Endothelial cell of umbilical vein (primary cell): Measurements from ENCODE around the gene AP1B1. TPM values are rescaled to one million over a fixed set of nuclear protein-coding genes. Genes with fewer than 3 reads are reported as not detected.

Experiments used
- BruUV-seq: library from RNA; stranded (reverse); fragments of 400-500 nt; replicated peaks from 2 replicates; lab custom pipeline; 2021; lab: Mats Ljungman, UMichigan
- CTCF ChIA-PET: fragments of 300-600, 350-600 bp; sonication (Branson Sonifier 250); formaldehyde crosslinking; loops from one replicate; lab custom pipeline; 2021; ENCODE audit warnings: antibody characterized with exemption, inconsistent platforms; lab: Charles Lee
- POLR2A ChIA-PET: fragments of 300-600, 350-600 bp; sonication (Branson Sonifier 250); formaldehyde crosslinking; loops from one replicate; lab custom pipeline; 2021; ENCODE audit warnings: antibody characterized with exemption, inconsistent platforms; lab: Charles Lee
- DNase-seq: peaks from one replicate; pipeline ENCODE4 v3.0.0-alpha.2; 2011; ENCODE audit warnings: low read depth, low spot score
- FAIRE-seq: peaks from 2 replicates; lab custom pipeline; 2011; peaks lifted over from hg19 to GRCh38; lab: Jason Lieb, UNC
- H2AFZ ChIP-seq: 2 replicates; pipeline ENCODE4 v1.6.0; 2012; ENCODE audit warnings: low read depth, low read length, control low read depth, inconsistent platforms
- H3K27ac ChIP-seq: 2 replicates; pipeline ENCODE4 v1.5.1; 2011; ENCODE audit warnings: low read depth, mild to moderate bottlenecking, control low read depth, low read length, moderate library complexity; ENCODE audit not compliant: insufficient read depth
- H3K27me3 ChIP-seq, 2 experiments: 2 replicates each; pipeline versions ENCODE4 v1.6.0 to v1.6.1; 2011; ENCODE audit warnings: low read length in 2 of 2, mixed read lengths in 1 of 2; ENCODE audit not compliant: control insufficient read depth in 2 of 2, insufficient read depth in 2 of 2
- H3K36me3 ChIP-seq, 2 experiments: 2 replicates in 1 of 2; 3 replicates in 1 of 2; pipeline ENCODE4 v1.5.1; 2011; ENCODE audit warnings: low read length in 2 of 2, mild to moderate bottlenecking in 1 of 2, moderate library complexity in 1 of 2; ENCODE audit not compliant: control insufficient read depth in 2 of 2, insufficient read depth in 2 of 2; ENCODE audit errors: extremely low read depth in 1 of 2
- H3K4me1 ChIP-seq: 3 replicates; pipeline ENCODE4 v1.5.1; 2011; ENCODE audit warnings: mild to moderate bottlenecking, low read length; ENCODE audit not compliant: control insufficient read depth, insufficient read depth; ENCODE audit errors: extremely low read depth
- H3K4me2 ChIP-seq: 2 replicates; pipeline ENCODE4 v1.6.1; 2011; ENCODE audit warnings: low read length, control low read depth, mixed read lengths; ENCODE audit not compliant: insufficient read depth
- H3K4me3 ChIP-seq, 3 experiments: fragments of 200-600 bp in 1 of 3; sonication (generic), shearing (Covaris generic) in 1 of 3; replicated peaks in 1 of 3; 2 replicates each; pipeline ENCODE4 v1.5.1; 2011 to 2016; ENCODE audit warnings: control low read depth in 3 of 3, low read length in 3 of 3, mild to moderate bottlenecking in 2 of 3, inconsistent platforms in 1 of 3, low read depth in 1 of 3, moderate library complexity in 1 of 3; ENCODE audit not compliant: insufficient read depth in 1 of 3
- H3K79me2 ChIP-seq: 2 replicates; pipeline ENCODE4 v1.6.0; 2012; ENCODE audit warnings: low read length, inconsistent platforms; ENCODE audit not compliant: control insufficient read depth, insufficient read depth
- H3K9ac ChIP-seq: replicated peaks from 2 replicates; pipeline ENCODE3; 2011; ENCODE audit warnings: low read length, control low read depth; ENCODE audit not compliant: insufficient read depth; ENCODE audit errors: extremely low read depth
- H3K9me1 ChIP-seq: replicated peaks from 3 replicates; pipeline ENCODE4 v1.6.0; 2011; ENCODE audit warnings: mild to moderate bottlenecking, low read length; ENCODE audit not compliant: control insufficient read depth, insufficient read depth; ENCODE audit errors: extremely low read depth
- H3K9me3 ChIP-seq: replicated peaks from 2 replicates; pipeline ENCODE4 v1.5.1; 2012; ENCODE audit warnings: low read length, inconsistent platforms; ENCODE audit not compliant: control insufficient read depth, insufficient read depth
- H4K20me1 ChIP-seq: replicated peaks from 2 replicates; pipeline ENCODE3; 2011; ENCODE audit warnings: mild to moderate bottlenecking, low read length; ENCODE audit not compliant: control insufficient read depth, insufficient read depth; ENCODE audit errors: extremely low read depth
- EZH2 ChIP-seq: IDR thresholded peaks from 2 replicates; pipeline ENCODE4 v1.6.1; 2012; ENCODE audit warnings: borderline replicate concordance, low read depth, mild to moderate bottlenecking, moderate library complexity, low read length, inconsistent platforms; ENCODE audit not compliant: severe bottlenecking
- FOS ChIP-seq: IDR thresholded peaks from 2 replicates; pipeline ENCODE4 v1.6.1; 2011; ENCODE audit warnings: mild to moderate bottlenecking, low read length, moderate library complexity, borderline replicate concordance; ENCODE audit not compliant: insufficient read depth
- GATA2 ChIP-seq: IDR thresholded peaks from 2 replicates; pipeline ENCODE4 v1.7.0; 2011; ENCODE audit warnings: low read depth, mild to moderate bottlenecking, moderate library complexity, mixed read lengths, low read length; ENCODE audit not compliant: insufficient read length, insufficient read depth
- JUN ChIP-seq: IDR thresholded peaks from 2 replicates; pipeline ENCODE4 v1.6.1; 2011; ENCODE audit warnings: borderline replicate concordance, low read depth; ENCODE audit not compliant: insufficient read length, insufficient read depth
- MYC ChIP-seq: IDR thresholded peaks from one replicate; pipeline ENCODE4 v1.6.1; 2011; ENCODE audit warnings: mild to moderate bottlenecking, low read depth, low read length
- POLR2A ChIP-seq: IDR thresholded peaks from 2 replicates; pipeline ENCODE4 v1.6.1; 2012; ENCODE audit warnings: low read depth, mild to moderate bottlenecking, control low read depth, low read length
- POLR2AphosphoS5 ChIP-seq: IDR thresholded peaks from 2 replicates; pipeline ENCODE4 v1.6.1; 2012; ENCODE audit warnings: low read depth, mild to moderate bottlenecking, control low read depth, low read length, moderate library complexity; ENCODE audit not compliant: insufficient read depth
- dilution Hi-C: fragments of 300-500 bp; cut with MboI; formaldehyde crosslinking; loops from one replicate; pipeline ENCODE4 v1.15.0; 2019; ENCODE audit warnings: low sequenced_read_pairs; ENCODE audit not compliant: extremely low pct_ligation_motif_present
- intact Hi-C: fragments of 100-400 bp; cut with micrococcal nuclease; formaldehyde crosslinking; loops from one replicate; pipeline ENCODE4 v1.10.0; 2022
- polyA plus RNA-seq, 4 experiments: library from polyadenylated mRNA; depleted of rRNA in 3 of 4; stranded (reverse) in 3 of 4; unstranded in 1 of 4; fragments of >200 nt; gene quantifications; 2 replicates each; pipeline versions ENCODE4 v1.2.1 to v1.2.3, GENCODE V29; 2011 to 2012; ENCODE audit warnings: missing spikeins in 1 of 4
- total RNA-seq: library from RNA; stranded (reverse); gene quantifications from 2 replicates; pipeline ENCODE4 v1.2.3, GENCODE V29; 2021
- TF ChIP-seq, protein P1 (sequence below), 2 donors: IDR thresholded peaks; 1 replicate in 1 of 2; 2 replicates in 1 of 2; pipeline ENCODE4 v1.5.1; 2011; ENCODE audit warnings: low read length in 2 of 2, mild to moderate bottlenecking in 2 of 2, moderate library complexity in 2 of 2, control low read depth in 1 of 2, inconsistent platforms in 1 of 2, low read depth in 1 of 2; ENCODE audit not compliant: insufficient read depth in 1 of 2; ENCODE audit errors: extremely low read depth in 1 of 2
- TF ChIP-seq, protein P2 (sequence below): IDR thresholded peaks from 2 replicates; pipeline ENCODE4 v1.6.1; 2011; ENCODE audit not compliant: insufficient read depth, insufficient read length

Gene AP1B1
- total and polyA plus RNA-seq, 2 donors (not counting 3 experiments of a cell fraction or from before 2014, with no cell fraction given) = 107 to 131 TPM

- Histone ChIP-seq H3K9me3 (no peaks in the 10 kb centered on the region), H3K9ac (no peak overlapping the region), H3K9me1 (no peaks in the 10 kb centered on the region), H3K27me3 (no peaks in the 10 kb centered on the region), H3K4me2 (no peak overlapping the region), H3K27ac (no peak overlapping the region), H4K20me1 (no peaks in the 10 kb centered on the region), H2AFZ (no peak overlapping the region), H3K36me3 (peaks cover 2 to 7% of the 10 kb centered on the region in 2 experiments), H3K4me1 (peaks cover 24% of the 10 kb centered on the region), H3K4me3 (no peak overlapping the region), H3K79me2 (peaks cover 32% of the 10 kb centered on the region)
- no TSS peak for BruUV-seq
- intact Hi-C loops (no loop called here), dilution Hi-C loops (no loop called here)
- CTCF ChIA-PET = interaction anchor here (1.7 kb wide), 1 partner anchor 11 kb away, joined by 7 read pairs; no protein-coding TSS in a partner anchor
- no peak for FAIRE-seq
- no peak for TF ChIP-seq FOS
- TF ChIP-seq JUN = no peak
- TF ChIP-seq POLR2AphosphoS5 = no peak
- no peak for TF ChIP-seq POLR2A
- TF ChIP-seq, protein P1, sequence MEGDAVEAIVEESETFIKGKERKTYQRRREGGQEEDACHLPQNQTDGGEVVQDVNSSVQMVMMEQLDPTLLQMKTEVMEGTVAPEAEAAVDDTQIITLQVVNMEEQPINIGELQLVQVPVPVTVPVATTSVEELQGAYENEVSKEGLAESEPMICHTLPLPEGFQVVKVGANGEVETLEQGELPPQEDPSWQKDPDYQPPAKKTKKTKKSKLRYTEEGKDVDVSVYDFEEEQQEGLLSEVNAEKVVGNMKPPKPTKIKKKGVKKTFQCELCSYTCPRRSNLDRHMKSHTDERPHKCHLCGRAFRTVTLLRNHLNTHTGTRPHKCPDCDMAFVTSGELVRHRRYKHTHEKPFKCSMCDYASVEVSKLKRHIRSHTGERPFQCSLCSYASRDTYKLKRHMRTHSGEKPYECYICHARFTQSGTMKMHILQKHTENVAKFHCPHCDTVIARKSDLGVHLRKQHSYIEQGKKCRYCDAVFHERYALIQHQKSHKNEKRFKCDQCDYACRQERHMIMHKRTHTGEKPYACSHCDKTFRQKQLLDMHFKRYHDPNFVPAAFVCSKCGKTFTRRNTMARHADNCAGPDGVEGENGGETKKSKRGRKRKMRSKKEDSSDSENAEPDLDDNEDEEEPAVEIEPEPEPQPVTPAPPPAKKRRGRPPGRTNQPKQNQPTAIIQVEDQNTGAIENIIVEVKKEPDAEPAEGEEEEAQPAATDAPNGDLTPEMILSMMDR (IDR thresholded peaks at IDR 0.05; ENCODE audit: extremely low read depth in 1 of 2, insufficient read depth in 1 of 2, low read depth in 1 of 2, low read length in 2 of 2) = no peak
- no peak for TF ChIP-seq MYC
- TF ChIP-seq, protein P2, sequence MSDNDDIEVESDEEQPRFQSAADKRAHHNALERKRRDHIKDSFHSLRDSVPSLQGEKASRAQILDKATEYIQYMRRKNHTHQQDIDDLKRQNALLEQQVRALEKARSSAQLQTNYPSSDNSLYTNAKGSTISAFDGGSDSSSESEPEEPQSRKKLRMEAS = no peak
- TF ChIP-seq GATA2 = no peak
- no peak for TF ChIP-seq EZH2
- POLR2A ChIA-PET = no interaction called here
- no peak for DNase-seq
These were observed 9.1 kb downstream of the AP1B1 start for GRCh38 chr22:29379258-29379657.
